A549 (cell line): Measurements from ENCODE around the gene SALL3. TPM values are rescaled to one million over a fixed set of nuclear protein-coding genes. Genes with fewer than 3 reads are reported as not detected.

Experiments
- ATAC-seq, 2 experiments: fragments of 200-7000 bp in 1 of 2; fragments of >200 bp in 1 of 2; cut with Nextera tagmentation in 1 of 2; cut with Tn5 transposase in 1 of 2; 3 replicates each; pipeline versions ENCODE4 v1.8.0 to v1.9.1; 2018 to 2020; ENCODE audit warnings: mild to moderate bottlenecking in 1 of 2, moderate library complexity in 1 of 2
- CTCF ChIA-PET: fragments of 300-600 bp; sonication (Branson Sonifier 250); formaldehyde crosslinking; extraction: SDS; loops from one replicate; lab custom pipeline; 2021; ENCODE audit warnings: antibody characterized with exemption, inconsistent platforms; lab: Yijun Ruan, JAX
- POLR2A ChIA-PET: fragments of 350-600 bp; formaldehyde crosslinking; extraction: SDS; loops from one replicate; lab custom pipeline; 2021; ENCODE audit warnings: antibody characterized with exemption, inconsistent platforms; lab: Yijun Ruan, JAX
- DNase-seq, 2 experiments: peaks; one replicate each; pipeline versions ENCODE4 v3.0.0 to v3.0.0-alpha.2; 2011 to 2016; ENCODE audit warnings: low read depth in 1 of 2, low spot score in 1 of 2
- FAIRE-seq: peaks from 2 replicates; lab custom pipeline; 2011; peaks lifted over from hg19 to GRCh38; lab: Jason Lieb, UNC
- H3K27ac ChIP-seq, 2 experiments: fragments of >200 bp; sonication (Bioruptor Twin); formaldehyde crosslinking; 3 replicates each; pipeline ENCODE4 v1.5.1; 2016 to 2017
- H3K4me1 ChIP-seq: fragments of >200 bp; sonication (Bioruptor Twin); formaldehyde crosslinking; 3 replicates; pipeline ENCODE4 v1.6.1; 2016
- H3K4me2 ChIP-seq: fragments of >200 bp; sonication (Bioruptor Twin); formaldehyde crosslinking; 3 replicates; pipeline ENCODE4 v1.6.1; 2016
- H3K4me3 ChIP-seq: fragments of >200 bp; sonication (Bioruptor Twin); formaldehyde crosslinking; 3 replicates; pipeline ENCODE4 v1.5.1; 2016
- H3K9me3 ChIP-seq: fragments of >200 bp; sonication (Bioruptor Twin); formaldehyde crosslinking; 3 replicates; pipeline ENCODE4 v1.6.1; 2016
- BHLHE40 ChIP-seq: IDR thresholded peaks from 2 replicates; pipeline ENCODE4 v1.6.1; 2012; ENCODE audit warnings: low read depth, low read length, inconsistent platforms
- CBX2 ChIP-seq: fragments of 200-600 bp; sonication (generic); IDR thresholded peaks from 2 replicates; pipeline ENCODE4 v1.6.1; 2016; ENCODE audit warnings: low read depth, mild to moderate bottlenecking, borderline replicate concordance
- CBX8 ChIP-seq: fragments of 200-600 bp; sonication (generic); IDR thresholded peaks from 2 replicates; pipeline ENCODE4 v1.6.1; 2016
- CEBPB ChIP-seq, 2 experiments: fragments of >200 bp in 1 of 2; sonication (Bioruptor Twin) in 1 of 2; formaldehyde crosslinking in 1 of 2; IDR thresholded peaks; 2 replicates each; pipeline ENCODE4 v1.6.1; 2012 to 2016
- CTCF ChIP-seq: fragments of >200 bp; sonication (Bioruptor Twin); formaldehyde crosslinking; IDR thresholded peaks from 3 replicates; pipeline ENCODE4 v1.5.1; 2016
- EHF ChIP-seq: fragments of 250-450 bp; sonication (Bioruptor Pico); IDR thresholded peaks from 2 replicates; pipeline ENCODE4 v1.5.0; 2020; ENCODE audit warnings: mild to moderate bottlenecking
- ELK1 ChIP-seq: fragments of 150-350 bp; IDR thresholded peaks from 2 replicates; pipeline ENCODE4 v1.6.1; 2014; ENCODE audit warnings: low read depth, mild to moderate bottlenecking, low read length
- HEYL ChIP-seq: fragments of 250-450 bp; sonication (Bioruptor Pico); IDR thresholded peaks from 2 replicates; pipeline ENCODE4 v1.8.0; 2021; ENCODE audit warnings: mild to moderate bottlenecking, moderate library complexity
- HMGXB4 ChIP-seq: fragments of 250-450 bp; sonication (Bioruptor Pico); IDR thresholded peaks from 2 replicates; pipeline ENCODE4 v1.5.0; 2021; ENCODE audit warnings: mild to moderate bottlenecking, moderate library complexity, borderline replicate concordance
- HOXB13 ChIP-seq: fragments of 250-450 bp; sonication (Bioruptor Pico); IDR thresholded peaks from 2 replicates; pipeline ENCODE4 v1.5.0; 2020; ENCODE audit warnings: low read depth, mild to moderate bottlenecking, moderate library complexity
- JUN ChIP-seq, 2 experiments: fragments of >200 bp; sonication (Bioruptor Twin); formaldehyde crosslinking; IDR thresholded peaks; 2 replicates in 1 of 2; 3 replicates in 1 of 2; pipeline ENCODE4 v1.6.1; 2016 to 2017
- KDM5A ChIP-seq: fragments of 200-600 bp; sonication (generic); IDR thresholded peaks from 2 replicates; pipeline ENCODE4 v1.6.1; 2016; ENCODE audit warnings: antibody characterized with exemption, mild to moderate bottlenecking
- MAX ChIP-seq: IDR thresholded peaks from 2 replicates; pipeline ENCODE4 v1.6.1; 2012
- MAZ ChIP-seq: fragments of 150-350 bp; IDR thresholded peaks from 2 replicates; pipeline ENCODE4 v1.6.1; 2014; ENCODE audit warnings: antibody characterized with exemption, low read depth, low read length, borderline replicate concordance
- NPAS2 ChIP-seq: fragments of 250-450 bp; sonication (Bioruptor Pico); IDR thresholded peaks from 2 replicates; pipeline ENCODE4 v1.8.0; 2022; ENCODE audit warnings: mild to moderate bottlenecking, moderate library complexity, borderline replicate concordance
- POLR2A ChIP-seq: IDR thresholded peaks from 2 replicates; pipeline ENCODE4 v1.6.1; 2012; ENCODE audit warnings: mild to moderate bottlenecking, low read length
- RAD21 ChIP-seq, 2 experiments: fragments of >200 bp in 1 of 2; sonication (Bioruptor Twin) in 1 of 2; formaldehyde crosslinking in 1 of 2; IDR thresholded peaks in 1 of 2; conservative IDR thresholded peaks in 1 of 2; 2 replicates in 1 of 2; 3 replicates in 1 of 2; pipeline ENCODE4 v1.6.1; 2012 to 2018; ENCODE audit warnings: inconsistent platforms in 1 of 2
- RARB ChIP-seq: fragments of 250-450 bp; sonication (Bioruptor Pico); IDR thresholded peaks from 2 replicates; pipeline ENCODE4 v1.8.0; 2021; ENCODE audit warnings: mild to moderate bottlenecking, moderate library complexity
- RCOR1 ChIP-seq: fragments of 150-350 bp; IDR thresholded peaks from 2 replicates; pipeline ENCODE4 v1.6.1; 2014; ENCODE audit warnings: antibody characterized with exemption, low read length, low read depth
- REST ChIP-seq: fragments of 200-600 bp; sonication (generic); IDR thresholded peaks from 2 replicates; pipeline ENCODE4 v1.6.1; 2016; ENCODE audit warnings: antibody characterized with exemption, mild to moderate bottlenecking, moderate library complexity
- TP53 ChIP-seq: fragments of 250-450 bp; sonication (Bioruptor Pico); IDR thresholded peaks from 2 replicates; pipeline ENCODE4 v1.5.0; 2021; ENCODE audit warnings: mild to moderate bottlenecking, moderate library complexity
- ZC3H11A ChIP-seq: fragments of 450-650 bp; IDR thresholded peaks from 2 replicates; pipeline ENCODE4 v1.6.1; 2014; ENCODE audit warnings: antibody characterized with exemption, mild to moderate bottlenecking
- ZFP36 ChIP-seq: fragments of 450-650 bp; IDR thresholded peaks from 2 replicates; pipeline ENCODE4 v1.6.1; 2014; ENCODE audit warnings: borderline replicate concordance; ENCODE audit not compliant: partially characterized antibody
- ZSCAN20 ChIP-seq: fragments of 250-450 bp; sonication (Bioruptor Pico); IDR thresholded peaks from 2 replicates; pipeline ENCODE4 v1.8.0; 2022; ENCODE audit warnings: mild to moderate bottlenecking, moderate library complexity
- WGBS: methylation state at CpG from one replicate; pipeline ENCODE4 v1.1.6; 2017; ENCODE audit errors: missing lambda C conversion rate; 5-methylcytosine and 5-hydroxymethylcytosine counted together
- polyA plus RNA-seq, 4 experiments: library from polyadenylated mRNA; depleted of rRNA in 3 of 4; stranded (reverse); fragments of >200 nt; fragmentation: RNase III in 1 of 4; extraction: RNeasy Plus Mini Kit Qiagen cat#74134 plus additional on column Dnase treatment in 1 of 4; gene quantifications; 2 replicates in 3 of 4; 3 replicates in 1 of 4; pipeline ENCODE4 v1.2.3, GENCODE V29; 2011 to 2017
- TF ChIP-seq, protein P1 (sequence below): fragments of >200 bp; sonication (Bioruptor Twin); formaldehyde crosslinking; IDR thresholded peaks from 2 replicates; pipeline ENCODE4 v1.6.1; 2016
- TF ChIP-seq, protein P2 (sequence below): fragments of 250-450 bp; sonication (Bioruptor Pico); IDR thresholded peaks from 2 replicates; pipeline ENCODE4 v1.5.0; 2020; ENCODE audit warnings: low read depth, mild to moderate bottlenecking, moderate library complexity

The SALL3 gene
- polyA plus RNA-seq, 2 of the 4 experiments (the other 2 are of a cell fraction) = not detected

- Histone ChIP-seq H3K9me3 (no peaks in the 10 kb centered on the region), H3K4me1 (no peaks in the 10 kb centered on the region), H3K4me2 (no peak overlapping the region), H3K27ac (no peak overlapping the region), H3K4me3 (no peak overlapping the region)
- no peak for DNase-seq
- POLR2A ChIA-PET = no interaction called here
- WGBS = 40% methylated on average over 9 of the region's 9 CpGs
- FAIRE-seq = no peak
- TF ChIP-seq ZSCAN20 (CRISPR knock-in tag) (no peak), ZC3H11A (no peak), CBX2 (no peak), HMGXB4 (no peak), NPAS2 (CRISPR knock-in tag) (no peak), MAX (no peak), CBX8 (no peak), MAZ (no peak)
- TF ChIP-seq, protein P1, sequence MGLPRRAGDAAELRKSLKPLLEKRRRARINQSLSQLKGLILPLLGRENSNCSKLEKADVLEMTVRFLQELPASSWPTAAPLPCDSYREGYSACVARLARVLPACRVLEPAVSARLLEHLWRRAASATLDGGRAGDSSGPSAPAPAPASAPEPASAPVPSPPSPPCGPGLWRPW = no peak
- TF ChIP-seq, protein P2, sequence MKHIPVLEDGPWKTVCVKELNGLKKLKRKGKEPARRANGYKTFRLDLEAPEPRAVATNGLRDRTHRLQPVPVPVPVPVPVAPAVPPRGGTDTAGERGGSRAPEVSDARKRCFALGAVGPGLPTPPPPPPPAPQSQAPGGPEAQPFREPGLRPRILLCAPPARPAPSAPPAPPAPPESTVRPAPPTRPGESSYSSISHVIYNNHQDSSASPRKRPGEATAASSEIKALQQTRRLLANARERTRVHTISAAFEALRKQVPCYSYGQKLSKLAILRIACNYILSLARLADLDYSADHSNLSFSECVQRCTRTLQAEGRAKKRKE (CRISPR knock-in tag) = no peak
- ATAC-seq = no peak
- CTCF ChIA-PET = no interaction called here
Observed at GRCh38 chr18:78945628-78946027, 34.0 kb upstream of the SALL3 start.

DNA sequence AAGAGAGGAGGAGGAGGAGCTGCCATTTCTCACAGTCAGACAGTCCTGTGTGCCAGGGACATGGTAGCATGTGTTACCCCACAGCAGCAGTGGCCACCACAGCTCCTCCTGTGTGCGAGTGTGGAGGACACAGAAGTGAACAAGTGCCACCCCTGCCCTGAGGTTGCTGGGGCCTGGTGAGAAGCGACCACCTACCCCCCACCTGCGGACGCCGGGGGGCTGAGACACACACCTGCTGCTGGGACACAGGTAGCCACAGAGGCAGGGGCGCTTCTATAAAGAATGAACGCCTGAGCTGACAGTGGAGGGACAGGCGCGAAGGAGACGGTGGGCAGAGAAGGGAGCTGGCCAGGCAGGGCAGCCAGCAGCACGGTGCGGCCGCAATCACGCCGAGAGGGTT is 32.3 kb upstream of the SALL3 start:
- ChIA-PET CTCF (no interaction called here), POLR2A (no interaction called here)
- H3K9me3 ChIP-seq = peaks cover 3% of the 10 kb centered on the region; the same call in 1 of the 3 replicates
- no peak overlapping the region for H3K27ac ChIP-seq
- 58% methylated on average over 9 of the region's 15 CpGs for WGBS
- DNase-seq (no peak), FAIRE-seq (no peak), ATAC-seq (no peak)
- no peak overlapping the region for H3K4me3 ChIP-seq
- TF ChIP-seq, protein P1 = no peak
- no peak for TF ChIP-seq HEYL (CRISPR knock-in tag)
- no peak for TF ChIP-seq ZFP36
- no peak for TF ChIP-seq EHF
- no peak for TF ChIP-seq CTCF
- no peak for TF ChIP-seq TP53 (CRISPR knock-in tag)
- no peak for TF ChIP-seq BHLHE40
- no peak for TF ChIP-seq ZSCAN20 (CRISPR knock-in tag)
- no peak for TF ChIP-seq JUN (IDR thresholded peaks at IDR 0.05)
- TF ChIP-seq ELK1 = no peak
- TF ChIP-seq RARB (CRISPR knock-in tag) = no peak
- no peak for TF ChIP-seq KDM5A
- TF ChIP-seq RCOR1 = no peak
- TF ChIP-seq HOXB13 (CRISPR knock-in tag) = no peak
- TF ChIP-seq POLR2A = no peak
- no peak for TF ChIP-seq ZC3H11A
- no peak for TF ChIP-seq REST
- no peak for TF ChIP-seq RAD21 (conservative IDR thresholded peaks at IDR 0.05 in 1 of 2, IDR thresholded peaks at IDR 0.05 in 1 of 2)
- no peak for TF ChIP-seq CEBPB (IDR thresholded peaks at IDR 0.05)
- H3K4me2 ChIP-seq = no peak overlapping the region
- no peaks in the 10 kb centered on the region for H3K4me1 ChIP-seq
